NCI-H128 (cell line): ENCODE data around the gene CARMIL1.

Source experiments
- DNase-seq: peaks from one replicate; lab custom pipeline; 2025; ENCODE audit not compliant: unreplicated experiment; lab: John Stamatoyannopoulos, UW

Gene CARMIL1

DNA sequence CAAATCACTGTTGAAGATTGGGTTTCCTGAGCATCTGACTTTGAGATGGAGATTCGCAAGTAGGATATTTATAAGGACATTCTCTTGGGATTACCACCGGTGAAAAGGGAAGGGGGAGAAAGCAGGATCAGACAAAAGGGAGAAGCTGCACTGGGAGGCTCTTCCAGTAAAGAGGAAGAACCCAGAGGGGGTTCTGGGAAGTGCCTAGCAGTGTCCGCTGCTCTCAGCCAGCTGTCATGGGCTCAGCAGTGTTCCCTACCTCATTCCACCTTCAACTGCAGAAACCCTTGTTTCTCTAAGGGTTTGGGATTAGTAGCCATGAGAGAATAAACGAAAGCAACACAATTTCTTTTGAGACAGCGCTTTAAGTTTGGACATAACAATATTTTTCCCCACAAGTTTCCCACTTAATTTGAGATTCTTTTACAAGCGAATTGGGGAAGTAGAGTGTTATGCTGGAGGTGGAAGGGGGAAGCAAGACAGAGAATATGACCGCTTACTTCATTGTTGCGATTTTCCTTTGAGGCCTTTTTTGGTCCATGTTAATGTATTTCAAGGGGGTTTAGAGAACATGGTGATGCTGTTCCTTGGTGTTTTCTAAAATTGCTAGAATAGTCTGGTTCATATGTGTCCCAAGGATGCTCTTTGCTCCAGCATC is 218.3 kb downstream of the CARMIL1 start:
- DNase-seq, result no peak

DNA sequence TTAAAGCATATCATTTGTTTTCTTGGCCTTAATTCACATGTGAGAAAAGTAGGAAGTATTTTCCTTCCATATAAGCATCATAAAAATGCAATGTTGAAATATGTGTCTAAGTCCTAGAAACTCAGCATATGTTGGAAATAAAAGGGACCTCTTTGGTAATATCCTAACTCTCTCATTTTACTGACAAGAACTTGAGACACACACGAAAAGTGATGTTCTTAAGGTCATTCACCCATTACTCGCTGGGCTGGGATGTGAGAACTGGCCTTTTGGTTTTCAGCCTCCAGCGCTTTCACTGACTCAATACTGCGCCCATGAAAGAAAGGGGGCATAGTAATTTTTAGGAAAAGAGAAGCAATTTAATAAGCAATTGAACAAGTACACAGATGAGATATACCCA is 219.3 kb downstream of the CARMIL1 start:
- DNase-seq, result no peak

DNA sequence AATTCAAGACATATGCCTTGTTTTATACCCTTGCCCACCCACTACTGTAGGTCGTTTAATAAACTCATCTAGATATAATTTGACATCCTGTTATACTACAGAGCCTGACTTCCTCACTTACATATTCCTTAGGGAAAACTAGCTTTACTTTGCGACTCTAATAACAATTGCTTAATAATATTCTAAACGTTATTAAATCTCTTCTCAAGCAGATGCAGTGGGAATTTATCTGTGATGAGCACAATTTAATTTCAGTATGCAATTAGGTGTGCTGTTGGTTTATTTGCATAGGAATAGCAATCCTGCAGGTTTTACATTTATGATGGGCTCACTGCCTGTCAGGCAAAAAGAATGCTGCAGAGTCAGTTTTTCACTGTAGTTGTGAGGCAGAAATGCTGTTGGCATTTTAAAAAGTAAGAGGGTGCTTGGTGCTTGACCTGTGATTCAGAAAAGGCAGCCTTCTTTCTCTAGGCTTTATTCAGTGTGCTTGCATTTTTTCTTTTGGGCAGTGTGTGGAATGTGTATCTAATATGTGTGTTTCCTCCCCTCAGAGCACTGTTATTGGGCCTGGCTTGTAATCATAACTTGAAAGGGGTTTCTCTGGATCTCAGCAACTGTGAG is 220.6 kb downstream of the CARMIL1 start:
- no peak for DNase-seq

DNA sequence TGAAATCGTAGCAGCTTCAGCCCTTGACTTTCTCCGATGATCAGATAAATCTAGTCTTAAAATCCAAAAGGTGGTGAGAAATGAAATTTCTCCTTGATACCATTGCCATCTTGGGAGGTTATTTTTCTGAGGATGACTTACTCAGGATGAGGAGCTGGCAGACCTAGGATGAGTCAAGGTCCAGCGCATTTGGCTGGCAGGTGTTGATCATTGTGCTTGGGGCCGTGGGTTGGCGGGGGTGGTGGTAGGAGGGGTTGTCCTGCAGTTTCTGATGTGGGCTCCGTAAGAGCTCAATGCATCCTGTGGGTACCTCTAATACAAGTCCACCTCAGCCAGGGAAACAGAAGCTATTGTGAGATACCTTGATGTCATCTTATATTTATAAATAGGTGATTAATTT is 224.5 kb downstream of the CARMIL1 start:
- no peak for DNase-seq

DNA sequence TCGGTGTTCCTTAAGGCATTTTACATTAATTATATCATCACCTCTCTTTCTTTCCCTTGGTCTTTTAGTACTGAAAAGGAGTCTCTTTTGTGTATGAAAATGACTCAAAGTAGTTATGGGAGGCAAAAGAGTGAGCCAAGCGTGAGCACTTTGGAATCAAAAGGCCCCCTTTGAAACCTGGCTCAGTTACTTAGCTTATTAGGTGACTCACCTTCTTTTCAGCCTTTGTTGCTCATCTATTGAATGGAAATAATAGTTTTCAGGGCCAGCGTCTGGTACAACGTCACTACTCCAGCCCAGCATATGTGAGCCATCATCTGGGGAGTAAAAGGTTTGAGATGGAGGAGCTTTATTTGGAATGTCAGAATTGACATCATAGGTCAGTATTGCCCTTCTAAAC is 225.5 kb downstream of the CARMIL1 start:
- DNase-seq, result no peak

DNA sequence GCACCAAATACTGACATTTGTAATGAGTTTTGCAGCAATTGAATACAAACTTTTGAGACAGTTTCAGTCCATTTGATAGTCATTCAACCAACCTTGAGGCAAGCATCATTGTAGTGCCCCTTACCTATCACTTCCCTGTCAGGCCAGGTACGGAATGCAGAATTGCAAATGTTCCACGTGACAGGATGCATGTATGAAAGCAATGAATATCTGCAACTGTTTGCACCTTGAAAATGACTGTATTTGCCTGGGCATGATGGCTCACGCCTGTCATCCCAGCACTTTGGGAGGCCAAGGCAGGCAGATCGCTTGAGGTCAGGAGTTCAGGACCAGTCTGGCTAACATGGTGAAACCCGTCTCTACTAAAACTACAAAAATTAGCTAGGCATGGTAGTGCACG is 226.8 kb downstream of the CARMIL1 start:
- DNase-seq, result no peak

DNA sequence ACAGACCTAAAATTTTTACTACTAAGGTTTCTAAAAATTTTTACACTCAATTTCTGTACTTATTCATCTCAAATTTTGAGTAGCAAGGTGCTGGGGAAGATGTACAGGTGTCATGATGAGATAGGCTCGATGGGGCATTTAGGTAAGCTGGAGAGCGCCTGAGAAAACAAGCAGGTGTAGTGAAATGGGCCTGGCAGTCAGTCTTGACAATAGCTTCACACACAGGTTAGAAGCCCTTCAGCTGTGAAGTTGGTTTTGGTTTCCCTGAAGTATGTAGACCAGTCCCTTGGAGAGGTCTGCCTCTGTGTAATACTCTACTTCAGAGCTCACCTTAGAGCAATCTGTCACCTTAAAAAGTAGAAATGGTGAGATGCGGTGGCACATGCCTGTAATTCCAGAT is 228.9 kb downstream of the CARMIL1 start:
- no peak for DNase-seq

DNA sequence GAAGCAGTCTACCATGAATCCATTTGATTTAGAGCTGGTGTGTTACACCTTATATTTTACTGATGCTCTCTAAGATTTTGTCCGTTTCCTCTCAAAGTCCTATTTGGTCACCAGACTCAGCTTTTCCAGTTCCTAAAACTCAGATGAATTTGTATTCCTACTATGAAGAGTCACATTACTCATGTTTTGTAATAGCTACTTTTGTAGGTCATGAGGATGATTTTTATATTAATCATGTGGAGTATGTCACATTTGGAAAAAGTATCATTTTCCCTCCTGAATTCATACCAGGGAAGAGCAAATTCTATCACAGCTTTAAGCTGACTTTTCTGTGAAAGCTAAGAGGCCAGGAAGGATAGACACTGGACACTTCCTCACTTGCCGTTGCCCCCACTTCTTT is 232.2 kb downstream of the CARMIL1 start:
- no peak for DNase-seq

DNA sequence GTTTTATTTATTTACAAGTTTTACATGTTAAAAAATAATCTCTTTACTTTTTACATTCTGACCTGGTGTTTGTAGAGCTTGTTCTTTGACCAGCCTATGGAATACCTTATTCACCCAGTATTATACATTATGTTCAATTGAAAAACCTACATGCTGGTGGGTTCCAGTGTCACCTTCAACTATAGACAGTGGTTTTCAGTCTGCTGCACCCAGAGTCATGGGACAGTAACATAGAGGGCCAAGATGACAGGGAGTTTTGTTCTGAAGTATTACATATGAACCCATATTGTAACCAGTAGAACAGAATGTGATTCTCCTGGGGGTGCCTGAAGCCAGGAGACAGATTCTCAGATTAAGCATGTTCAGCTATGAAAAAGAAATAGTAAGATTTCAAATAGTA is 233.4 kb downstream of the CARMIL1 start:
- DNase-seq, result no peak

DNA sequence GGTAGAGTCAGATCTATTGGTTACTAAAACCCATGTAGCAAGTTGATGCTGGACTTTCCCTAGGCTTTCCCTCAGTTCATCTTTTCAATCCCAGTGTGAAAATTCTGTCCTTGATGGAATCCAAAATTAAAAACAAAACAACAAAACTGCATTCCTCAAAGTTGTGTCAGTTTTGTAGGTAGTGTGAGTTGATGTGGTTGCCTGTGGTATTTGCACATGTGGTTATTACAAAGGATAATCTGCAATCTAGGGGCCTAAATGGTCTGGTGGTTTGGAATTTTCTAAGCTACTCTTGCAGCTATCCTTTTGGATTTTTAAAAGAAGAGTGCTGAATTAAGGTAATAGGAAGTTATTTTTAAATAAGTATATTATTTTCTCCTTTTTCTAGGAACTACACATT is 240.7 kb downstream of the CARMIL1 start:
- no peak for DNase-seq

DNA sequence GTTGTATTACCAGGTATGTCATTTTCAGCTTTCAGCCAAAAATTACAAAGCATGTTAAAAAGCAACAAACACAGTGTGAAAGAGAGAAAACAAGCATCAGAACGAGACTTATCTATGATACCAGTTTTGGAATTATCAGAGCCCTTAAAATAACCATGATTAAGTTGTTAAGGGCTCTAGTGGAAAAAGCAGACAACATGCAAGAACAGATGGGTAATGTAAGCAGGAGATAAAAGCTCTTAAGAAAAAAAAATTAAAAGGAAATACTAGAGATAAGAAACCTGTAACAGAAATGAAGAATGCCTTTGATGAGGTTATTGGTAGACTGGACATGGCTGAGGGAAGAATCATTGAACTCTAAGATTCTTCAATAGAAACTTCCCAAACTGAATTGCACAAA is 245.4 kb downstream of the CARMIL1 start:
- no peak for DNase-seq

DNA sequence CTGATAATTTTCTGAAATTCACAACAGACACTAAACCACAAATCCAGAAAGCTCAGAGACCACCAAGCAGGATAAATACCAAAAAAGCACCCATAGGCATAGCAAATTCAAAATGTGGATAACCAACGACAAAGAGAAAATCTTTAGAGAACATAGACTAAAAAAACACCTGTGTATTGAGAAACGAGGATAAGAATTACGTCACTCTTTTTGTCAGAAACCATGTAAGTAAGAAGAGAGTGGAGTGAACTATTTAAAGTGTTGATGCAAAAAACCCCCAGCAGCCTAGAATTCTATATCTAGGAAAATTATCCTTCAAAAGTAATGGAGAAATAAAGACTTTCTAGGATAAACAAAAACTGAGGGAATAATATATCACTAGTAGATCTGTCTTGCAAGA is 245.9 kb downstream of the CARMIL1 start:
- DNase-seq, result no peak

DNA sequence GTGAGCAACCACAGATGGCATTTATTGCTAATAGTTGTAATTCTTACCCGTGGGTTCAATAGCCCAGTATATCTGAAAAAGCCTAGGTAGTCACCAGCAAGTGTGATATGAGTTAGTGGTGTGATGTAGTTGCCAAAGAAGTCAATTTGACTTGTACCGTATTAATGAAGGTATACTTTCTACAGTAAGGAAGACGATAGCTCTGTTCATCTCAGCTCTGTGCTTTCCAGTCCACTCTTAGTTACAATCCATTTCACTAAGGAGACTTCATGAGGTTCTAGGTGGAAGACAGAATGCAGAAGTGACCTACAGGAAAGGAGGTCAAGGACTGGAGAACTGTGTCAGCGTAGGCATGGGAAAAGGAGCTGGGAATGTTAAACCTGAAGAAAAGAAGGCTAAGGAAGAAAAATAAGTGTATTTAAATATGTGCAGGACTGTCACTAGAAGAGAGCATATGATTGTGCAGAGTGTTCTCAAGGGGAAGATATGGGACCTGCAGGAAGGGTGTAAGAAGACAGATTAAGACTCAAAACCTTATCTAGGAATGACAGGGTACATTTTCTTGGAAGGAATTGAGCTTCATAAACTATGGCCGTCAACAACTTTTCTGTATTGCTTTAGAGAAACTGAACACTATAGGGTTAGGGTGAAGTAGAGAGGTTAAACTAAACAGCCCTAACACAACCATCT is 255.9 kb downstream of the CARMIL1 start:
- DNase-seq, result no peak

DNA sequence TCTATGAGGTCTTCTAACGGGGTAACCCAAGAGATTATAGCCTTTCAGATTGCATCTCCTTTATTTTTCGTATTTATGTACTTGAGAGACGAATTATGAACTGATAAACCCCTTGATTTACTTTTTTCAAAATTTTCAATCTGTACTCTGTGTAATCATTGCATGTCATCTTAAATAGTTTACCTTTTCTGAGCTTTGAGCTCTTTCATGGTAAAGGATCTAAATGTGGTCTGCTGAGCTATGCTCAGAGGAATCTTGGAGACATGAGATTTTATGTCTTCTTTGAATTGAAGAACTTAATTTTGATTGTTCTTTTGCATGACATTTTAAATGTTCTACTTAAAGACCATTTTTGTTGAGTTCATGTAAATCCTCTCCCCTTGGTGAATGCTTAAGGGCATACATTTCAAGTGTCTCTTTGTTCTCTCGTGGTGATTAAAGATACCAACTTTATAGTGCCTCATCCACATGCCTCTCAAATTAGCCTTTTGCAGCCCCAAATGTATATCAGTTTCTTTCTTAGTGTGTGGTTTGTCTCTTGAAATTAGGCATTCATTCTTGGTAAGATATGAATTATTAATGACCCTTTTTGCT is 256.6 kb downstream of the CARMIL1 start:
- no peak for DNase-seq

DNA sequence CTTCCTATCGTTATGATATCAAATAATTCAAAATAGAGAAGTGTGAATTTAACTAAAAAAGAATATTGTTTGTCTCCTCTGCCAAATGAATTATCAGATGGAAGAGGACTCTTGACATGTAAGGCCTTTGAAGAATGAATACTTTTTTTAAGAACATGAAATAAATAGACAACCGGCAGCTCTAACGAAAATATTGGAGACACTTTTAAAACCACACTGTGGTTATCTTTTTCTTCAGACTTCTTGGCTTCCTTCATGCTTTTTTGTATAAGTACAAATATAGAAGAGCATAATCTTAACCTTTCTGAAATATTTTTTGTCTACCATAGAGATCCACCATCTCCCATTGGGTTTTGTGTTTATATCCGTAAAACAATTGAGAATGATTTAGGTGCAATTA is 257.6 kb downstream of the CARMIL1 start:
- DNase-seq, result no peak

DNA sequence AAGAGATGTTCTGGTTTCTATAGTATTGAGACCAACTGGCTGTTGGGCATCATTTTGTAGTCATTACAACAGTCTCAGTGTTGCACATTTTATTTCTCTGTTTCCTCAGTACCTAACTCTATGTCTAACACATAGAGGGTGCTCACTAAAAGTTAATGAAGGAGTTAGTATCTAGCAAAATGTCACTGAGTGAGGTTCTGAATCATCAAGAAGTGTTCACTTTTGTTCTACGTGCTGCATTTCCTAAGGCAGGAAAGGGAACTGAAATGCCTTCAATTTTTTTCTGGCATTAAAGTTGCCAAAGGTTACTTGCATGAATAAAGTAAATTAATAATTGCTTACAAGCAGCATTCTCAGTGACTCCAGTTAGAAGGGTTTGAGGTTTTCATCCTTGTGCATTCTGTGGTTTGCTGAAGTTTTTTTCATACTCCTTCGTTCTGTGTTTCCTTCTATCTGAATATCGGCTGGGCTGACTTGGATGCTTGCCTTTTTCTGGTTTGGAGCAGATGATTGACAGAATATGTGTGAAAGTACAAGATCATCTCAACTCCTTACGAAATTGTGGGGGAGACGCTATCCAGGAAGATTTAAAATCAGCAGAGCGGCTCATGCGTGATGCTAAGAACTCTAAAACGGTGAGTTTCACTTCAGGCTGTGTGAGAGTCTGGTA is 258.3 kb downstream of the CARMIL1 start:
- DNase-seq, result no peak

DNA sequence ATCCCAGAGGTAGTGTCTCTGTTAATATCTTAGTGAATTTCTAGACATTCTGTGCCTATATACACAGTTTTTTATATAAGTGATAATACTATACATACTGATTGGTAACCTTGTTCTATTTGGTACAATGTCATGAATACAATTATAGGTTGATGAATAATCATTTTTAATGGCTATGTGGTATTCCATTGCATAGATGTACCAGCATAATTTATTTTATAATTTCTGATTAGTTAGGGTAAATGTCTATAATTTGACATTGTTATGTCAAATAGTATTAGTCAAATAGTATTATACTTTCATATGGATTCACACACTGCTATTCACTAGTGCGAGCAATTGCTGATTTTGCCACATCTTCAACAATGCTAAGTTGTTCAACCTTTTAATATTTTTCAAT is 262.1 kb downstream of the CARMIL1 start:
- DNase-seq, result no peak

DNA sequence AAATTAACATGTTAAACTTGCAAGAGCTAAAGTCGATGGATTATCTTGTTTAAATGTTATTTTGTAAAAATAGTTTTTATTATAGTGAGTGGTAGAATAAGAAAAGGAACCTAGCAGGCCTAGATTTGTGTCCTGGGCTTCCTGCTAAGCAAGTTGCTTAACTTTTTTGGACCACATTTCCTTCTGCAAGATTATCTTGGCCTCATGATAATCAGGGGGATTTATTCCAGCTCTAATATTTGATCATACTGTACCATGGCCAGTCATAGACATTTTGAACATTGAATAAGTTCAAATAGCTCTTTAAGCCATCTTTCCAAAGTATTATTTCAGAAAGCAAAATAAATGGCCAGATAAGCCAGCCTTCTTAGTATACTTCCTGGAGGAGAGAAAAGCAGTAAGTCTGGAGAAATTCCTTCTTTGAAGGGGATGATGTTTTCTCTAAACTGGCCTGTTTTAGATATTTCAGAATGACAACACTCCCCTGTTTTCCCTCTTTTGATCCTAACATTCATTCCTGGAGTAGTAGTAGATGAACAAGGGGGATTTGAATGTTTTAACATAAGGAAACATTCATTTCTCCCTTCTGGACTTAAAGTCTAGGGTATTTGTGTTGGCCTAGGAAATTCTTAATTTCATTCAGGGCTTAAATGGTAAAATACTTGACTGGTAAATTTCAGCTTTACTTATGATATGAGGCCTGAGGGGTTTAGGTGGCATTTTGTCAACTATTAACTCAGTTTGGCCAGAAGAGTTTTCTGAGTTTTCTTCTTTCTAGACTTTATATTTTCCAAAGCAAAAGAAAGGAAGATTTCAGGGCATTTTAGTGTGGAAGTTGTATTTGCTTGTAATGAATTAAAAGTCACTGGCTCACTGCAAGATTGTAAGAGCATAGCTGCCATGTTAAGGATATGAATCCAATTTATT is 264.1 kb downstream of the CARMIL1 start:
- DNase-seq, result no peak

DNA sequence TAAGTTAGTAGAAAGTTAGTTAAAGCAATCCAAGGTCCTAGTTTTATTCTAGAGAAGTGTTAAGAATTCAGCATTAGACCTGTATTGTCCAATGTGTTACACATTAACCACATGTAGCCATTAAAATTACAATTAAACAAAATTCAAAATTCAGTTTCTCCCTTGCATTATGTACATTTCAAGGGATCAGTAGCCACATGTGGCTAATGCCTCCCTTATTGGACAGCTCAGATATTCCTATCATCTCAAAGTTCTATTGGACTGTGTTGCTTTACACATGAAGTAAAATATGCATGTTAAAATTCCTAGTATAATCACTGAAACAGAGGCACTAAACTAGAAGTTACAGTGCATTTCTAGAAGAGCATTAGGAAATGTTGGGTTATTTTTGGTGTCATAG is 265.7 kb downstream of the CARMIL1 start:
- DNase-seq, result no peak

DNA sequence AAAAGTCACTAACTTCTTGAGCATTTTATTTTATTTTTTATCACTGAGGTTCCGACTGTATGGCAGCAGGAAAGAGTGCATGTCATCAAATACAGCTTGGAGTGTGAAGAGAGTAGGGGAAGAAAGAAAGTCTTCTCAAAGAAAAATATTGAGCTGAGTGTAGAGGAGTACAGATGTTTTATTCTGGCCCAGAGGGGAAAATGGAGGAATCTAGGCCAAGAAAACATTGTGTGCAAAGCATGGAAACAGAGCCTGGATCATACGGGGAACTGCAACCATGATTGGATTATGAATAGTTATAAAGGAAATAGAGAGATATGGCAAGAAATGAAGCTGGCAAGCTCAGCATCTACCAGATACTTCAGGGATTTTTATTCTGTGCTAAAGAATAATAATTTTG is 268.6 kb downstream of the CARMIL1 start:
- no peak for DNase-seq

DNA sequence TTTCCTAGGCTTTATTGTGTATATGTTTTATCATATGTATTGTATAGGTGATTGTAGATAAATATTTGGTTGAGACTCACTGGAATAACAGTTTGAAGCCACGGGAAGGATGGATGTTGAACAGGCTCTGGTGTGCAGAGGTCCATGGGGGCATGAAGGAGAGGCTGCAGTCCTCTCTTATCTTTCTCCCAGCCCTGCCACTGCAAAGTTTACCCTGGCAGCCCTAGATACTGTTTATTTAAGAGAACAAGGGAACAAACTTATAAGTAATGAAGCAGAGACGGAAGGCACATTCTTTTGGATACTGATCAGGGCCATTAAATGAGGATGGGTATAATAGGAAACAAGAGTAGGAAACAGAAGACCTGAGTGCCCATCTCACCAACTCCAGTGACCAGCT is 269.3 kb downstream of the CARMIL1 start:
- no peak for DNase-seq
